Karpas-422 (cell line): ENCODE results near the gene GBP1. TPM values are rescaled to one million over a fixed set of nuclear protein-coding genes. Genes with fewer than 3 reads are reported as not detected.
"Not testable (repeated sequence)": the region's sequence is repeated elsewhere in the genome, so short reads cannot be mapped to it uniquely, and the experiment has no call there.

Experiments
- DNase-seq: peaks from one replicate; pipeline ENCODE4 v3.0.0-alpha.2; 2015
- H2AFZ ChIP-seq: fragments of 200-600 bp; sonication (generic); 2 replicates; pipeline ENCODE4 v1.6.1; 2014; ENCODE audit warnings: antibody characterized with exemption, low read length, mixed read lengths
- H3K27ac ChIP-seq: fragments of 200-600 bp; sonication (generic); 2 replicates; pipeline ENCODE4 v1.5.1; 2014; ENCODE audit warnings: mild to moderate bottlenecking, low read length, moderate library complexity
- H3K27me3 ChIP-seq: fragments of 200-600 bp; sonication (generic); 2 replicates; pipeline ENCODE4 v1.6.1; 2014; ENCODE audit warnings: low read length, mixed read lengths
- H3K36me3 ChIP-seq: fragments of 200-600 bp; sonication (generic); 2 replicates; pipeline ENCODE4 v1.6.1; 2014; ENCODE audit warnings: low read length, mixed read lengths; ENCODE audit not compliant: insufficient read depth
- H3K4me1 ChIP-seq: fragments of 200-600 bp; sonication (generic); 2 replicates; pipeline ENCODE4 v1.6.1; 2014; ENCODE audit warnings: mild to moderate bottlenecking, low read length, mixed read lengths
- H3K4me2 ChIP-seq: fragments of 200-600 bp; sonication (generic); 2 replicates; pipeline ENCODE4 v1.6.1; 2014; ENCODE audit warnings: low read length, low read depth, mild to moderate bottlenecking; ENCODE audit not compliant: poor library complexity, severe bottlenecking
- H3K4me3 ChIP-seq: fragments of 200-600 bp; sonication (generic); 2 replicates; pipeline ENCODE4 v1.5.1; 2014; ENCODE audit warnings: mild to moderate bottlenecking, antibody characterized with exemption, low read length, mixed read lengths
- H3K79me2 ChIP-seq: fragments of 200-600 bp; sonication (generic); 2 replicates; pipeline ENCODE4 v1.6.1; 2014; ENCODE audit warnings: mild to moderate bottlenecking, low read length, mixed read lengths
- H3K9ac ChIP-seq: fragments of 200-600 bp; sonication (generic); 2 replicates; pipeline ENCODE4 v1.6.0; 2014; ENCODE audit warnings: low read length
- H3K9me2 ChIP-seq: fragments of 200-600 bp; sonication (generic), shearing (Covaris generic); replicated peaks from 2 replicates; pipeline ENCODE4 v1.6.0; 2014; ENCODE audit warnings: mild to moderate bottlenecking, low read length, moderate library complexity; ENCODE audit not compliant: insufficient read depth
- H3K9me3 ChIP-seq: fragments of 300-700, 200-600 bp; sonication (generic); 2 replicates; pipeline ENCODE4 v1.6.1; 2014; ENCODE audit warnings: low read length, mixed read lengths
- H4K20me1 ChIP-seq: fragments of 200-600 bp; sonication (generic); 2 replicates; pipeline ENCODE4 v1.6.1; 2014; ENCODE audit warnings: mild to moderate bottlenecking, antibody characterized with exemption, low read length, low read depth; ENCODE audit not compliant: insufficient read depth
- small RNA-seq: library from RNA; depleted of rRNA; stranded (forward); fragments of <200 nt; gene quantifications from one replicate; pipeline ENCODE3, GENCODE V24; 2014
- total RNA-seq: library from RNA; depleted of rRNA; stranded (reverse); fragments of >200 nt; shearing (Covaris generic); gene quantifications from 2 replicates; pipeline ENCODE4 v1.2.3, GENCODE V29; 2014; ENCODE audit warnings: low replicate concordance; rRNA removed

GBP1 gene
- total RNA-seq, 1 experiment from 2014 or later: 0.34 TPM

GRCh38 chr1:89022167-89022959 lies 42.6 kb downstream of the GBP1 start, which contains the start of gene GBP3:
Gene GBP3, minus strand, starts transcription at chr1:89022866. Its CDS starts 2,145 bp downstream, at chr1:89020721.
- Histone ChIP-seq H2AFZ (peak within 1 kb of the TSS; percentile 90), H3K4me2 (peak within 1 kb of the TSS; percentile 48), H4K20me1 (no peaks in the 10 kb centered on the region), H3K79me2 (no peaks in the 10 kb centered on the region), H3K9me2 (no peaks in the 10 kb centered on the region), H3K4me1 (peaks cover 10% of the 10 kb centered on the region), H3K9me3 (no peaks in the 10 kb centered on the region), H3K9ac (peak within 1 kb of the TSS; percentile 20), H3K4me3 (peak within 1 kb of the TSS; percentile 59), H3K27me3 (no peaks in the 10 kb centered on the region), H3K27ac (no peak within 1 kb of the TSS), H3K36me3 (no peaks in the 10 kb centered on the region)
- DNase-seq: peak; percentile 49

- not testable (repeated sequence) for DNase-seq, H4K20me1 ChIP-seq, H3K9ac ChIP-seq, H3K36me3 ChIP-seq, H3K79me2 ChIP-seq, H3K4me3 ChIP-seq, H3K27me3 ChIP-seq, H3K27ac ChIP-seq, H2AFZ ChIP-seq, H3K9me3 ChIP-seq, H3K9me2 ChIP-seq, H3K4me2 ChIP-seq
- peaks cover 10% of the 10 kb centered on the region for H3K4me1 ChIP-seq
Observed at GRCh38 chr1:89018318-89018717, 46.7 kb downstream of the GBP1 start.

GRCh38 chr1:89008511-89008910 lies 56.5 kb downstream of the GBP1 start:
- no peaks in the 10 kb centered on the region for H3K9me2 ChIP-seq
- H2AFZ ChIP-seq: no peak overlapping the region
- H4K20me1 ChIP-seq: no peaks in the 10 kb centered on the region
- no peaks in the 10 kb centered on the region for H3K27me3 ChIP-seq
- no peak for DNase-seq
- H3K4me1 ChIP-seq: no peaks in the 10 kb centered on the region
- H3K9ac ChIP-seq: no peak overlapping the region
- no peak overlapping the region for H3K27ac ChIP-seq
- H3K9me3 ChIP-seq: no peaks in the 10 kb centered on the region
- H3K79me2 ChIP-seq: no peaks in the 10 kb centered on the region
- no peak overlapping the region for H3K4me3 ChIP-seq
- no peak overlapping the region for H3K4me2 ChIP-seq
- no peaks in the 10 kb centered on the region for H3K36me3 ChIP-seq

GRCh38 chr1:89005286-89006151 lies 59.5 kb downstream of the GBP1 start:
- no peak for DNase-seq
- no peaks in the 10 kb centered on the region for H3K4me1 ChIP-seq
- H3K9ac ChIP-seq: no peak overlapping the region
- H3K4me3 ChIP-seq: no peak overlapping the region
- no peaks in the 10 kb centered on the region for H3K9me3 ChIP-seq
- H3K36me3 ChIP-seq: no peaks in the 10 kb centered on the region
- no peaks in the 10 kb centered on the region for H4K20me1 ChIP-seq
- no peaks in the 10 kb centered on the region for H3K27me3 ChIP-seq
- H3K79me2 ChIP-seq: no peaks in the 10 kb centered on the region
- H3K27ac ChIP-seq: no peak overlapping the region
- no peak overlapping the region for H3K4me2 ChIP-seq
- no peak overlapping the region for H2AFZ ChIP-seq
- H3K9me2 ChIP-seq: no peaks in the 10 kb centered on the region

Small RNA genes lying within 50 kb of the gene (small RNA-seq; reads per million reads assigned to genes)
- not detected for gene RF00019

Other genes with a start within 250 kb of the GBP1 start
- 47.7 and 71.0 TPM in 2 replicates for gene GTF2B, start 173.6 kb downstream of the GBP1 start, total RNA-seq
- gene KYAT3, start 72.6 kb downstream of the GBP1 start, total RNA-seq: 19.1 and 36.0 TPM in 2 replicates
- gene RBMXL1, start 72.6 kb downstream of the GBP1 start, total RNA-seq: 10.3 and 10.6 TPM in 2 replicates
- gene GBP3, start 42.3 kb downstream of the GBP1 start, total RNA-seq: 2.7 and 3.2 TPM in 2 replicates
- not detected in 2 replicates for gene GBP2, start 60.9 kb upstream of the GBP1 start, total RNA-seq
- not detected in 2 replicates for gene GBP7, start 110.8 kb upstream of the GBP1 start, total RNA-seq
- gene GBP4, start 133.7 kb upstream of the GBP1 start, total RNA-seq: not detected in 2 replicates
- gene GBP5, start 207.7 kb upstream of the GBP1 start, total RNA-seq: not detected in 2 replicates